Activated CD4-positive, alpha-beta T cell treated with anti-CD3 and anti-CD28 coated beads, Interleukin-2, Interleukin-6, amounts not matched to agents 100 ng/mL and 50 ng/mL, durations not matched to agents 16 hours and 8 hours (primary cell): ENCODE results near the gene DHRS9.
"Not testable (repeated sequence)": the region's sequence is repeated elsewhere in the genome, so short reads cannot be mapped to it uniquely, and the experiment has no call there.

Experiments used
- DNase-seq: peaks from one replicate; pipeline ENCODE4 v3.0.0-alpha.2; 2020

DHRS9 gene

DNA sequence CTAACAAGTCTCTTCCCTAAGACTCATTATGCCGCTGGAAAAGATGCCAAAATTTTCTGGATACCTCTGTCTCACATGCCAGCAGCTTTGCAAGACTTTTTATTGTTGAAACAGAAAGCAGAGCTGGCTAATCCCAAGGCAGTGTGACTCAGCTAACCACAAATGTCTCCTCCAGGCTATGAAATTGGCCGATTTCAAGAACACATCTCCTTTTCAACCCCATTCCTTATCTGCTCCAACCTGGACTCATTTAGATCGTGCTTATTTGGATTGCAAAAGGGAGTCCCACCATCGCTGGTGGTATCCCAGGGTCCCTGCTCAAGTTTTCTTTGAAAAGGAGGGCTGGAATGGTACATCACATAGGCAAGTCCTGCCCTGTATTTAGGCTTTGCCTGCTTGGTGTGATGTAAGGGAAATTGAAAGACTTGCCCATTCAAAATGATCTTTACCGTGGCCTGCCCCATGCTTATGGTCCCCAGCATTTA, 26.3 kb downstream of the DHRS9 start:
- DNase-seq, result peak; percentile 51

DNA sequence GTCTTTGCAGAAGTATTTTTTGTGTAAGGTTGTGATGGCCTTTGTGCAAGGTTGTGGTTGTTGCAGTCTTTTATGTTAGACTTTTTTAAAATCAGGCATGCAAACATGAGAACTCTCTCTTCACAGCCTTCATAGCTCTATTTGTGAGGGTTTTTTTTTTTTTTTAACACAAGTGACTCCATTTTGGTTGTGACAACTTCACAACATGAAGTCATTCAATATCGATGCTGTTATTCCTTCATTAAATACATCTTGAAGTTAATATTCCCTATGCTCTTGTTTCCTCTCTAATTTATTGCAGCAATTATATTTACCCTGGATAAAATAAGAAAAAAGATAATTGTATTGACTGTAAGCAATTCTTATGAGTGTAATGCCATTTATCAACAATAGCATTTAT, 35.5 kb downstream of the DHRS9 start:
- no peak for DNase-seq

DNA sequence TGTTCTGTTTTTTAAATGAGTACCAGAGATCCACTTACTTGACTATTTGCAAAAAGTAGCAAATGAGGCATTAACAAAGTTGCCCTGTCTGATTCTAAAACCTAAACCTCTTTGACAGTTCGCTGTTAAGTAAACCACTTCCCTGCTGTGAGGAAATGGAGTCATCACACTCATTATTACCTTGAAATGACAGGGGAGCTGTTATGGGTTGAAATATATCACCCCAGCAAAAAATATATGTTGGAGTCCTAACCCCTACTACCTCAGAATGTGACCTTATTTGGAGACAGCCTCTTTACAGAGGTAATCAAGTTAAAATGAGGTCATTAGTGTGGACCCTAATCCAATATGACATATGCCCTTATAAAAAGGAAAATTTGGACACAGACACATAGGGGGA, 36.1 kb downstream of the DHRS9 start:
- DNase-seq, result peak; percentile 52

DNA sequence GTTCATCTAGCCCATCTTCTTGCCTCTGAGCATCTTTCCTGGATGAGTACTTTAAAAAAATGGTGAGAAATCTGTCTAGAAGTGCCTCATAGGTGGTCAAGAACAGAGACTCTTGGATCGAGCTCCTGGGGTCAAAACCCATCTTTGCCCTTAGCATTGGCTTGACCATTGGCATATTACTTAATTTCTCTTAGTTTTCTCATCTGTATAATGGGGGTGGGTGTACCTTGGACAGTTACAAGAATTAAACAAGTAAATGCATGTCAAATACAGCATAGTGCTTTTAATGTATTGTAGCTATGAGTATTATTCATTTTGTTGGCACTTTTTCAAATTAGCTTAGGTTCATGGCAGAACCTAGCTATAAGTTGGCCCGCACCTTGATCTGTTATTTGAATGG, 36.8 kb downstream of the DHRS9 start:
- no peak for DNase-seq

DNA sequence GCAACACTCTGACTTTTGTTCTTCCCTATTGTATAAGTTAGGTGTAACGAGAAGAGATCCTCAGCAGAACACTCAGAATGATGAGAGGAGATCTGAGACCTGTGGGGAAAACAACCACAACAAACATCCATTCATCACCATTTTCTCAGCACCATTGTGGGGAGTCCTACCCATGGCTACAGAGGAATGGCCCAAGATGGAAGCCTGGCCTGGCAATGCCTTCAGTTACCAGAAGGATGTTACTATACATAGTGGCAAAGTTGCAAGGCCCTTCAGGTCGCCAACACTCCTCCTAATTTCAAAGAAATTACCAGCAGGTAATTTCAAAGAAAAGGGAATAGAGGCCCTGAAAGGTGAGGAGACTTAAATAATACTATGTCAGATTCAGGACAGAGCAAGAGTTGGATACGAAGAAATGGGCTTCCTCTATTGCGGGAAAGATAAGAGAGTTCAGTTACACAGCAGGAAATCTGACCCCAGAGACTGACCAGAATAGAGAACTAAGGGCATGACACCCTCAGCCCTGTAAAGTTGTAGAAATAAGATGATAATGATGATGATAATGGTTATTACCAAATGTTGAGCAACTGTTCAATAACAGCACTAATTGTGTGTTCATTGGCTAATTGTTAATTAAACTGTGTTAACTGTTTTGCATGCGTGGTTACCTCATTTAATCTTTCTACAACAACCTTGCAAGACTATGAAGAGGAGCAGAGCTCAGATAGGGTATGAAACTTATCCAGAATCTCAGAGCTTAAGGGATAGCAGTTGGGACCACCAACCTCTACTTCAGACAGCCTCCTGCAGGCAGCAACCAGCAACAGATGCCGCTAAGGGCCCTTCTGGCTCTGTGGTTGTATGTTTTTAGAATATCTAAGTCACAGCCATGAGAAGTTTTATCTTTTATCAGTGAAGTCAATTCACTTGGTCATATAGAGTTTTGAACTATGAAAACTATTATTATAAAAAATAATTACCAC, 37.5 kb downstream of the DHRS9 start:
- no peak for DNase-seq

DNA sequence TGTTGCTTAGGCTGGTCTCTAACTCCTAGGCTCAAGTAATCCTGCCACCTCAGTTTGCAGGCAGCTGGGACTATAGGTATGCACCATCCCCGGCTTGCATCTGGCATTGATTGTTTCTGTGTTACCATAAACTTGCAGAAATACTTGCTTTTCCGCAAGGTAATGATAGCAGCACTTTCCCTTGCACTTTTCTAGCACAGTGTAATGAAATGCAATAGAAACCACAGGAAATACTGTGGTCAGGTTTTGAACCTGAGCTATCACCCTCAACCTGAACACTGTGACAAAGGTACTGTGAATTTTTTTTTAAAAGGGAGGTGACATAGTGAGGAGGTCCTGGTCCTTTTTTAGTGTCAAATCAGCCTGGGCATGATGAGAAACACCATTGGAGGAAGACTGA, 38.3 kb downstream of the DHRS9 start:
- DNase-seq, result peak; percentile 70

DNA sequence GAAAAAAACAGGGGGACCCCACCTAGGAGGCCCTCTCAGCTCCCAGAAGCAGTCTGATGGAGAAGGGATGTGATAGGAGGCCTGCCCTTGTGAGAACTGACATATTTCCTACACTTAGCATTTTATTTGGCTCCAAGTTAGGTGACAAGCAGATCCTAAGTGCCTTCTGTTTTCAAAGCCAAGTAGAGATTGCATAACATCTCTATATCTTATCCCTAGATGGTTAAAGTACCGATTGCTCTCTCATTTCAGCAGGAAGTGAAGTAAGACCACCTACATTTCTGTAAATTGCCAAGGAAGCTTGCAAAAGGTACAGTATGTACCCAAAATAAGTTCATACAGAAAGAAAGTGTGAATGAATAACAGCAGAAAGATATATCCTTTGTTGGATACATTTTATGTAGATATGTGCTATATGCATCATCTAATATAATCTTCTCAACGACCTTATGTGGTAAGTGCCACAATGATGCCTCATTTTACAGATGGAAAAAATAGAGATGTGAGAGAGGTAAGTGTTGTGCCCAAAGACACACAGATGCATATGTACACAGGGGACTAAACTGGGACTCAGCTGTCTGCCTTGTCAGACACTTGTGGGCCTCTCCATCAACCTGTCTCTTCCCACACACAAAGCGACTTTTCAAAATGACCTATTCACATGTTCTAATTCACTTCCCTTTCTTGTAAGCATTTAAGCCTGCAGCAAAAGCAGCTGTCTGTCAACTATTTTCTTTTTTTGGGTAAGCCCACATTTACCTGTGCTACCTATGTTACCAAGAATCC, 38.9 kb downstream of the DHRS9 start:
- no peak for DNase-seq

DNA sequence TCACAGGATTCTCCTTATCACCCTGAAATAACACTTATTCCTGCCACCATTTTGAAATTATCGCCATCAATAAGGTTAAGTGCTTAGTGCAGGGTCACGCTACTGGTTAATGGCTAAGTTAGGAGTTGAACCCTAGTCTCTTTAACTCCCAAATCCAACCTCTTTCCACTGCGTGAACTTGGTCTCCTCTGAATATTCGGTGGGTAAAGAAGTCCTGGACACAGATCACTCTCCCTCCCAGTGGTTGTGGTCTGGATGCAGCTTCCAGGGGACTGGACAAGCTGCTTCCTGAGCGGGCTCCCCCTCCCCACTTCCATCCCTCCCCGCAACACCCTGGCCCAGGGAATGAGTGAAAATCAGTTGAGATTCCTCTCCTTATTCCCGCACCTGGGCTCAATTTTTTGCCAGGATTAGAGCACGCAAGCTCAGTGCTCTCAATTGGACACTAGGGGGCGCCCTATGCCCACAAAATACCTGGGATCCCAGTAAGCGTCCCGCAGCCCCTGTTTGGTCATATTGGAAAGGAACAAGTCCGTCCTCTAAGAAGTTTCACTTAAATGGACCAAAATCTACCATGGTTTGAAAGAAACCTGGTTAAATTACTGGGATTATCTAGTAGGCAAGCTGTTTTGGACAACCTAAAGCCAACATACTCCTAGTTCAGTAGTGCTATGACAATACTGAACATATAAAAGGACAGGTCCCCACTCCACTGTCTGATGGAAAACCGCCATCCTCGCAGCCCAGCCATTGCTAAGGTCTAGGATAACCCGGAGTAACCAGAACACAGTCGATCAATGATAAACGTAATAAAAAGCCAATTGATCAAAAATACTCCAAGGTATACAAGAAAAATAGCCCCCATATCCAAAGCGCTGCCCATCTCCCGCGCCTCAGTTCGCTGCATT, 40.4 kb downstream of the DHRS9 start:
- DNase-seq, result peak; percentile 82

DNA sequence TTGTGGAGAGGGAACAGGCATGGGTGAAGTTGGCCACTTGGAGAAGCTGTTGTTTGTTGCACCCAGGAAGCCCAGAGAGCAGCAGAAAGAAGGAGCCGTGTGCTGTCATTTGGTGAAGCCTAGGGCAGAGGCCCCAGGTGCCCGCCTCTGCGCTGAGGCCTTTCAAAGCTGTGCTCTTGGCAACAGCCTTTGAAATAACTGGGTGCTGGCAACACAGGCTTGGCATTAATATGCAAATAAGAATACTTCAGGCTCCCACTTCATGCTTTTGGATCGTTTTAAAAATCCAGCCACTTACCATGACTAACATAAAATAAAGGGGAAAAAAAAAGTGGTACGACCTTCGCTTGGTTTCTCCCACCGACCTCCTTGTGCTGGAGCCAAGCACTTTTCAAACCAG, 41.1 kb downstream of the DHRS9 start:
- DNase-seq, result no peak

DNA sequence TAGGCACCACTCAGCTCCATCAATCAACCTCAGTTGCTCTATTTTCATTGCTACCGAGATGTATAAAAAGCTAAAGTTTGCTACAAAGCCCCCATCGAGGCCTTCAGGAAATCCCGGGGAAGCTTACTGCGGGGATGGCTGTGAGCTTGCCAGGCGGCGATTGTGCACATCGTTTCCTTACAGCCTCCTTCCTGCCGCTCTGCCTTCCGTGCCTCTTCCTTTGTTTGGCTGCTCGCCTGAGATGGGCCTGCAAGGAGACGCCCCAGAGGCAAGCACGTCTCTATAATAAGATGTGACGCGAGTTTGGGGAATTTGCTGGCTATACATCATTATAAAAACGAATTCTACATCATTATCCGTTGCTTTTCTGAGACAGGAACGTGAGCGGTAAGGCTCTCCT, 41.6 kb downstream of the DHRS9 start:
- no peak for DNase-seq

DNA sequence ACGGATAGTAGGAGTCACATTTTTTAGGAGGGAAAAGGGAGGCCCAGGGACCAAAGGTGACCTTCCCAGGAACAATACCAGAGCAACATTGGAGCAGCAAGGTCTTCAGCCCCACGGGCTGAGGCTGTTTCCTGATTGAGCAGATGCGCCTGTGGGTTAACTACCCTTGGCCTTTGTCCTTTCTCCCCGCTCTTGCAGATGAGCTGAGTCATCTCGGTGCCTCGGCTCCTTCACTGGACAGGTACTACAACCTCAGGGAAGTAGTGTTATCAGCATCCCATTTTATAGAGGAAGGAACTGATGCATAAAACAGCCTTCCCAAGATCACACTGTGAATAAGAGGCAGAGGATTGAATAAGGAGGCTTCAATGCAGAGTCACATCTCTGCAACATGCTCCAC, 43.5 kb downstream of the DHRS9 start:
- no peak for DNase-seq

DNA sequence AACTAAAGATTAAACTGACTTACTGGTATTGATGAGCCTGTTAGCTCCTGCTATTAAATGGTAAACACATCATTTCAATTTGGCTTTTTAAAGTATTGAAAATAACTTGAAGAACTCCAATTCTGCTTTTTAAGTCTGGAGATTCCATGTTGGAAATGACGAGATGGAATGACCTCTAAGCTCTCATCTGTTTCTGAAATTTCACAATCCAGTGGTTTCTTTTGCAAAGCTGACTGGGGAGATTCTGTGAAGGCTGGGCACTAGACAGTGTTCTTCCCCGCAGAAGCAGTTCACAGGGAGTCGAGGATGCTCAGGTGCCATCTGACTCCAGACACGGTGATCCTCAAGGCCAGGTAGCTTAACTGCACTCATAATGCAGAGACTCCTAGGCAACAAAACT, 44.7 kb downstream of the DHRS9 start:
- DNase-seq, result no peak

DNA sequence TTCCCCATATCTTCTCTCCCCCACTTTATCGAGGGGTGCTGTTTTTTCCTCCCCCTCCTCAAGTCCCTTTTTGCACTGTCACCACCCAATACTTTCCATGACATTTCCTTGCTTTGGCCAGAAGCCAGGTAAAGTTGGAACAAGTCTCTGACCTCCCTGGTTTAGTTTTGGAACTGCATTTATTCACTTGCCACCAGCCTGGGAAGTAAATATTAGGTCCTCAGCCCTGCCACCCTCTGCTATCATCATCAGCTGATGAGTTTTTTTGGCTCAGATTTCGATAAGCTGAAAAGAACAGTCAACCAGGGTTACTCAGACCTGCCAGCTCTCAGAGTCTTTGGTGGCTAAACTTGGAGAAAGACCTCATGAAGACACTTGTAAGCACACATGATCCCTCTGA, 47.0 kb downstream of the DHRS9 start:
- DNase-seq, result no peak

DNA sequence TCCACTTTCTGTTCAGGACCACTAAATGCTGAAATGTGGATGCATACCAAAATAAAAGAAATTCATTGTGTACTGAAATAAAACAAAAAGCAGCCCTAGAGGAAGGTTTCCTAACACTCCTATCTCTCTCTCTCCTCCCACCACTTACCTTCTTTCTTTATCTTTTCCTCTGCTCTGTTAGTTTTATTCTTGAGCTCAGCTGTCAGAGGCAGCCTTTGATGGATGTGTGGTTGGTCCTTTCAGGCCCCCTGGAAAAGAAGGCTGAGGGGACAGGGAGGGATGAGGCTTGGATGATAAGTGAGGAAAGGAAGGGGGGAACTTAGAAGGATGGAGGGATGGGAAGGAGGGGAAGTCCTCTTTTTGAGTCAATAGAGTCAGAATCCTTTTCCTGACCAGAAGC, 47.6 kb downstream of the DHRS9 start:
- DNase-seq, result no peak

DNA sequence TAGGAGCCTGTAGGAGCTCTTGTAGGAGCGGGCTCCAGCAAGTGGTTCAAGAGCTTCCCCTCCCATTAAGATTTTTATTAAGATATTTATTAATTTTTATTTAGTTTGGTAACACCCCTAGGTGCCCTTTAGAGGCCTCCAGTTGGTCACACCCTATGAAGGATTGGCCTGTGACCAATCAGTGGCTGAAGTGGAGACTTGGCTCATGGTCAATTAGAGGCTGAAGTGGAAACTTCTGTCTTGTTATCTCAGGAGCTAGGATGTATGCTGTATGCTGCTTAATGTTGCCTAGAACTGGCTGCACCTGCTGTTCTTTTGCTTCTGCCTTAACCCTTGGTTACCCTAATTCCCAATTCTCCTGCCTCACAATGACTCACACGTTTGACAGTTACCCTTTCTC, 48.7 kb downstream of the DHRS9 start:
- no peak for DNase-seq

DNA sequence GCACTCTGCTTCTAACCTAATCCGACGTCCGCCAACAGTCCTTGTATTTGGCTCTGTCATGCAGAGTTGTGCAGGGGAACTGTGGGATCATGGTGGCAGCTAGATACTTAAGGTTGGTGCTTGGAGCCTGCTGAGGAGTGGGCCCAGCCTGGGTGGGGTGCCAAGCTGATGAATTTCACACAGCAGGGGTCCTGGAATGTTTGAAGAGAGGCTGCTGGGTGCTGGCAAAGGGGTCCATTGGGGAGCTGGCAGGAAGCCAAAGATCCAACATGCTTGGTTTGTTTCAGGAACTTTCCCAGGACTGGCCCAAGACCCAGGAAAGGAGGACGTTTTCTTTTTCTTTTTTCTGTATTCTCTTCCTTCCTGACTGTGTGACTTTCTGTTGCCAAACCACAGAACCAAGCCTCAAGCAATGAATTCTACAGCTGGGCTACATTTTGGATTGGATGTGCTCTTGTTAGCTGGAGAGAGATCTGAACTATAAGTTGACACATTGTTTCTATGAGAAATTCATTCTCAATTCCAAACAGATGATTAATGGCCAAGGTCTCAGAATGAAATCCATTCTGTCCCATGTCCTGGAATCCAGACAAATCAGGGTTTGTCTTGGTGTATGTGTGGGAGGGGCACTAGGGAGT, 49.9 kb downstream of the DHRS9 start:
- DNase-seq, result no peak

DNA sequence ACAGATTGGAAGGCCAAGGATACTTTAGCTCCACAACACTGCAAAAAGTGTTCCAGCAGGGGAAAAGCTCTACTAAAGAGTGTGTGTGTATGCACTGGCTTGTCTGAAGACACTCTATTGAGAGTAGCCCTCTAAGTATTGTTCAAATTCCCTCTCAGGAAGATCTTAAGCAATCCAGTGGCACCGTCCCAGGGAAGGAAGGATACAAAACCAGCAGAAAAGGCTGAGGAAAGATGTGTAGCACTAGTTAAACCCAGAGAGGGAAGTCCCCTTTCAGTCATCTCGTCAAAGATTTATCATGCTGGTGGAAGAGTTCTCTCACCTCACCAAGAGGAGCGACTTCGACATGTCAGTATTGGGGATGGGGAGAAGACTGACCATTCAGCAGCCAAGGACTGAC, 50.5 kb downstream of the DHRS9 start:
- no peak for DNase-seq

DNA sequence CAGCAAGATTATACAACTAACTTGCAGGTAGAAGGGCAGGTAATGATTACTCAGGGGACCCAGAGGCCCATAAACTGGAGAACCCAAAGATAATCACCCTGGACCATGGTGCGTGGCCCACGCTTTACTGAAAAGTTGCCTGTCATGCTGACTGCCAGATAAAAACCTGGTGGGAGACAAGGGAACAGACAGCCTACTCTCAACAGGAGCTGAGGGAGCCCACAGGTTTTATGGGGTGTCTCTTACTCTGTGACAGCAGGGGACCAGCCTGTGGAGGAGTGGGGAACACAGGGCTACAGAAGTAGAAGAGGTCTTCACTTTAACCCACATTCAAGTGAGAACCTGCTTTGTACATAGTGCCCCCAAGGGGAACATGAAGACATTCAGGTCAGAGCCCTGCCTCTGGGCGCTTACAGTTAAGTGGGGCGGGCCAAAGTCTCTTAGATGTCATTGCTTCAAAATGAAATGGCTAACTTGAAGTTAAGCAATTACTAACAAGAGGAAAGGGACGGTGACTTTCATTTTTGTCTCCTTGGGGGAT, 60.4 kb downstream of the DHRS9 start:
- DNase-seq, result no peak

DNA sequence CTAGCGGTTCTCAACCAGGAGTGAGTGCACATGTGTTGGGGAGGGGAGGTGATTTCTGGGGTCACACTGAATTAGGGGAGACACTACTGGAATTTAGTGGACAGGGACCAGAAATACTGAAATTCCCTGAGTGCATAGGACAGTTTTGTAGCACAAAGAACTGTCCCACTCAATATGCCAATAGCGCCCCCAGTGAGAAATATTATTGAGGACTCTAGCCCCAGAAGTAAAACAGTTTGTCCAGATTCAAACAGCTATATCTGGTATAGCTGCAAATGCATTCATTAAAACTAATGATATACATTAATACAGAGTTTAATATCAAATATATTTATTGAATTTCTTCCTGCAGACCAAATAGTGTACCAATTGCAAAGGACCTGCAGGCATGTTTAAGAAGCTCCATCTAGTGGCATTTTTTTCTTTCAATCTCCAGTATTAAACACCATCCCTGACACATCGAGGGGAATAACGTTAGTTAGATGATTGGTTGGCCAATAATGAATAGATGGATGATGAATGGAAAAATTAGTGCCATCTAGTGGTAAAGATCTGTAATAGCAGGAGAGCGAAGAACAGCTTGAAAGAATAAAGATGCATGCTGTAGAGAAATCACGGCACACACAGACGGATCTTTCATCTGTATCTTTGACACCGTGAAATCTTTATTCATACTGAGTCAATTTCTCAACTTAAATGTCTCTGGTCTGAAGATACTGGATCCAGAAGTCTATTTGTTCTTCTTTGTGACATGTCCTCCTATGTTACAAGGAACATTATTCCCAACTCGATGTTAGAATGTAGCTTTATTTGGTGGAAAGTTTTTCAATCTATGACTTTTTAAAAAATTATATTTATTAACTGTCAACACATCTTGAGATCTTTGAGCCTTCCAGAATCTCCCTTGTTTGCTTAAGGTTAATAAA, 62.5 kb downstream of the DHRS9 start:
- peak; percentile 63 for DNase-seq

DNA sequence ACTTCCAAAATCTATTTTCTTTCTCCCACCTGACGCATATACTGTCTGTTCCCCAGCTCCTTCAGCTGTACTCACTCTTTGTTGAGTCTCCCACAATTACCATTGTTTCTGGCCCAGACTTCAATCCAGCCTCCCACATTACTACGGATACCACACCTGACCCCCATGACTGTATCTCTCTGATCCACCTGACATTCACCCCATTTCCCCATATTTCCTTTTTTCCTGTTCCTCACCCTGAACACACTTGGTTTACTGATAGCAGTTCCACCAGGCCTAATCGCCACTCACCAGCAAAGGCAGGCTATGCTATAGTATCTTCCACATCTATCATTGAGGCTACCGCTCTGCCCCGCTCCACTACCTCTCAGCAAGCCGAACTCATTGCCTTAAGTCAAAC, 64.9 kb downstream of the DHRS9 start:
- DNase-seq, result not testable (repeated sequence)

DNA sequence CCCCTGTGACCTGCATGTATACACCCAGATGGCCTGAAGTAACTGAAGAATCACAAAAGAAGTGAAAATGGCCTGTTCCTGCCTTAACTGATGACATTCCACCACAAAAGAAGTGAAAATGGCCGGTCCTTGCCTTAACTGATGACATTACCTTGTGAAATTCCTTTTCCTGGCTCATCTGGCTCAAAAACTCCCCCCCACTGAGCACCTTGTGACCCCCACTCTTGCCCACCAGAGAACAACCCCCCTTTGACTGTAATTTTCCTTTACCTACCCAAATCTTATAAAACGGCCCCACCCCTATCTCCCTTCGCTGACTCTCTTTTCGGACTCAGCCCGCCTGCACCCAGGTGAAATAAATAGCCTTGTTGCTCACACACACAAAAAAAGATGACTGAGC, 67.1 kb downstream of the DHRS9 start:
- DNase-seq, result not testable (repeated sequence)
